ENCODE data around the gene PSMD14. TPM values are rescaled to one million over a fixed set of nuclear protein-coding genes. Genes with fewer than 3 reads are reported as not detected.

PSMD14 gene
- total RNA-seq, 2 experiments from 2014 or later, result 86.7 to 93.0 TPM

DNA sequence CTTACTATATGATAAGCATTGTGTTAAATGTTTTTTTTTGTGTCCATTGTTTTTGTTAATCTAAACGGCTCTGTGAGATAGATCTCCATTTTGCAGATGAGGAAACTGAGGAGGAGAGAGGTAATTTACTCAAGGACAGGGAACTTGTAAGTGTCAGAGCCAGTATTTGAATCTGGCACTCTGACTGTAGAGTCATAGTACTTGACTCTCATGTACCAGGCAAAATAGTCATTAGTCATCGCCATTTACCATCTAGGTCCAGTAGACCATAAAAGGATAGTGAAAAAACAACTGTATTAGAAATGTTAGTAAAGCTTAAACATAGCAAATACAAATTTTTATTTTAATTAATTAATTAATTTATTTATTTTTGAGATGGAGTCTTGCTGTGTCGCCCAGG is 4.8 kb downstream of the PSMD14 start:
- ChIA-PET CTCF (interaction anchor here (1.5 kb wide), 1 partner anchor 11 kb away, joined by 5 read pairs; no protein-coding TSS in a partner anchor), POLR2A (interaction anchor here (0.5 kb wide), 1 partner anchor 946 kb away, joined by 3 read pairs; no protein-coding TSS in a partner anchor)
- peaks cover 40% of the 10 kb centered on the region for H3K36me3 Mint-ChIP-seq (ENCODE audit: low read depth)
- TF ChIP-seq, protein P1, sequence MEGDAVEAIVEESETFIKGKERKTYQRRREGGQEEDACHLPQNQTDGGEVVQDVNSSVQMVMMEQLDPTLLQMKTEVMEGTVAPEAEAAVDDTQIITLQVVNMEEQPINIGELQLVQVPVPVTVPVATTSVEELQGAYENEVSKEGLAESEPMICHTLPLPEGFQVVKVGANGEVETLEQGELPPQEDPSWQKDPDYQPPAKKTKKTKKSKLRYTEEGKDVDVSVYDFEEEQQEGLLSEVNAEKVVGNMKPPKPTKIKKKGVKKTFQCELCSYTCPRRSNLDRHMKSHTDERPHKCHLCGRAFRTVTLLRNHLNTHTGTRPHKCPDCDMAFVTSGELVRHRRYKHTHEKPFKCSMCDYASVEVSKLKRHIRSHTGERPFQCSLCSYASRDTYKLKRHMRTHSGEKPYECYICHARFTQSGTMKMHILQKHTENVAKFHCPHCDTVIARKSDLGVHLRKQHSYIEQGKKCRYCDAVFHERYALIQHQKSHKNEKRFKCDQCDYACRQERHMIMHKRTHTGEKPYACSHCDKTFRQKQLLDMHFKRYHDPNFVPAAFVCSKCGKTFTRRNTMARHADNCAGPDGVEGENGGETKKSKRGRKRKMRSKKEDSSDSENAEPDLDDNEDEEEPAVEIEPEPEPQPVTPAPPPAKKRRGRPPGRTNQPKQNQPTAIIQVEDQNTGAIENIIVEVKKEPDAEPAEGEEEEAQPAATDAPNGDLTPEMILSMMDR (IDR thresholded peaks at IDR 0.05), result no peak
- ATAC-seq, result no peak
- no peak for DNase-seq
- peaks cover 45% of the 10 kb centered on the region for H3K4me1 Mint-ChIP-seq (ENCODE audit: low read depth)
- intact Hi-C loops (cut with micrococcal nuclease), result no loop called here
- H3K4me3 Mint-ChIP-seq, result no peak overlapping the region
- no peak overlapping the region for H3K27ac Mint-ChIP-seq
- H3K9me3 Mint-ChIP-seq, result no peaks in the 10 kb centered on the region
- H3K27me3 Mint-ChIP-seq, result no peaks in the 10 kb centered on the region

DNA sequence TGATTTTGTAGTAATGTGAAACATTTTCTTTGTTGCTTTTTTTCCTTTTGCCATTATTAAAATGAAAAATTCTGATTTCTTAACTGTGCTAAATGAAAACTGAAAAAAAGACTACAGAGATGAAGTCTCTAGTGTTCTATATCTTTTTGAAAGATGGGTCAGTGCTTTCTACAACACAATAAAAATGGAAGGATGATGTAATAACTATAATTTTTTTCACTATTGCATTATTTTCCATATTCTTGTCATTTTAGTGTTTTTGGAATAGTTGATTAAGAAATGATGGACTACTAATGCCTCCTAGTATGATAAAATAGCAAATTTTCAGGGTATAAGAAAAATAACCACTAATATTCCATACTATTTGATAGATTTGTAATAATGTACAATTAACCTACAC is 7.2 kb downstream of the PSMD14 start:
- no peaks in the 10 kb centered on the region for H3K27me3 Mint-ChIP-seq
- H3K9me3 Mint-ChIP-seq, result no peaks in the 10 kb centered on the region
- POLR2A ChIA-PET, result no interaction called here
- H3K4me1 Mint-ChIP-seq (ENCODE audit: low read depth), result peaks cover 40% of the 10 kb centered on the region
- ATAC-seq (no peak), DNase-seq (no peak)
- H3K36me3 Mint-ChIP-seq (ENCODE audit: low read depth), result peaks cover 39% of the 10 kb centered on the region
- no peak overlapping the region for H3K27ac Mint-ChIP-seq
- TF ChIP-seq, protein P1 (IDR thresholded peaks at IDR 0.05), result no peak
- intact Hi-C loops (cut with micrococcal nuclease), result no loop called here
- CTCF ChIA-PET, result no interaction called here
- no peak overlapping the region for H3K4me3 Mint-ChIP-seq

GRCh38 chr2:161316701-161317100 is 8.5 kb downstream of the PSMD14 start:
- H3K4me3 Mint-ChIP-seq, result no peak overlapping the region
- intact Hi-C loops (cut with micrococcal nuclease), result no loop called here
- H3K36me3 Mint-ChIP-seq (ENCODE audit: low read depth), result peaks cover 43% of the 10 kb centered on the region
- no peak overlapping the region for H3K27ac Mint-ChIP-seq
- H3K9me3 Mint-ChIP-seq, result no peaks in the 10 kb centered on the region
- POLR2A ChIA-PET, result no interaction called here
- ATAC-seq (no peak), DNase-seq (no peak)
- no peaks in the 10 kb centered on the region for H3K27me3 Mint-ChIP-seq
- TF ChIP-seq, protein P1 (IDR thresholded peaks at IDR 0.05), result no peak
- CTCF ChIA-PET, result no interaction called here
- H3K4me1 Mint-ChIP-seq (ENCODE audit: low read depth), result peaks cover 35% of the 10 kb centered on the region

- ChIA-PET CTCF (no interaction called here), POLR2A (no interaction called here)
- H3K36me3 Mint-ChIP-seq (ENCODE audit: low read depth), result peaks cover 54% of the 10 kb centered on the region
Measured at GRCh38 chr2:161321944-161322648, 13.9 kb downstream of the PSMD14 start.

DNA sequence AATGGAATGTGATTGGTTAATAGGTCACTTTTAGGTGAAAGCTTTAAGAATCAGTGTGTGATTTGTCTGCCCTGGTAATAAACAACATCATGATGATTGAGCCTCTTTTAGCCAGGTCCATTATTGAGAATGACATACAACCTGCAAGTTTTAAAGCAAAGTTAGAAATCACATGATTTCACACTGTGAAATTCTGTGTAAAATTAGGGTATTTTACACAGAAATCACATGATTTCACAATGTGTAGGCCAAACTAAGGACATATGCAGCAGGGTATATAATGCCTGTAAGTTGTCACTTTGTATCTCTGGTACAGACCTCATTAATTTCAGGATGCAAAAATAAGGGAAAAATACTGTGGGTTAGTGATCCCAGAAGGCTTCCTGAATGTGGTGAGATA is 16.7 kb downstream of the PSMD14 start:
- ChIA-PET POLR2A (no interaction called here), CTCF (no interaction called here)
- intact Hi-C loops (cut with micrococcal nuclease), result no loop called here
- no peaks in the 10 kb centered on the region for H3K9me3 Mint-ChIP-seq
- peaks cover 52% of the 10 kb centered on the region for H3K36me3 Mint-ChIP-seq (ENCODE audit: low read depth)
- H3K4me3 Mint-ChIP-seq, result no peak overlapping the region
- peaks cover 2% of the 10 kb centered on the region for H3K4me1 Mint-ChIP-seq (ENCODE audit: low read depth)
- DNase-seq, result no peak
- H3K27ac Mint-ChIP-seq, result no peak overlapping the region
- no peak for ATAC-seq
- no peaks in the 10 kb centered on the region for H3K27me3 Mint-ChIP-seq
- TF ChIP-seq, protein P1 (IDR thresholded peaks at IDR 0.05), result no peak

More at GRCh38 chr2:161321944-161322648, 13.9 kb downstream of the PSMD14 start:
- Mint-ChIP-seq H3K4me3 (no peak overlapping the region), H3K9me3 (no peaks in the 10 kb centered on the region), H3K27me3 (no peaks in the 10 kb centered on the region), H3K4me1 (ENCODE audit: low read depth) (peaks cover 8% of the 10 kb centered on the region), H3K27ac (no peak overlapping the region)
- no peak for ATAC-seq
- TF ChIP-seq, protein P1 (IDR thresholded peaks at IDR 0.05), result no peak
- intact Hi-C loops (cut with micrococcal nuclease), result no loop called here
- DNase-seq, result no peak
